DOHH2 (cell line): ENCODE results near the gene EEIG1.

ENCODE experiments used
- H3F3A ChIP-seq: fragments of 200-600 bp; sonication (generic), shearing (Covaris generic); 2 replicates; pipeline ENCODE4 v1.6.0; 2016; ENCODE audit warnings: antibody characterized with exemption, mild to moderate bottlenecking; ENCODE audit not compliant: control insufficient read depth, insufficient read depth
- H3K27ac ChIP-seq: fragments of 200-600 bp; sonication (generic); 2 replicates; pipeline ENCODE4 v1.5.1; 2014; ENCODE audit warnings: low read depth, mild to moderate bottlenecking, low read length, moderate library complexity
- H3K27me3 ChIP-seq: fragments of 200-600 bp; sonication (generic); 2 replicates; pipeline ENCODE4 v1.6.1; 2014; ENCODE audit warnings: mild to moderate bottlenecking, low read length, mixed read lengths; ENCODE audit not compliant: control insufficient read depth
- H3K36me3 ChIP-seq: fragments of 200-600 bp; sonication (generic); 2 replicates; pipeline ENCODE4 v1.6.1; 2014; ENCODE audit warnings: mild to moderate bottlenecking, low read length, moderate library complexity, mixed read lengths; ENCODE audit not compliant: control insufficient read depth
- H3K4me1 ChIP-seq: fragments of 200-600 bp; sonication (generic); 2 replicates; pipeline ENCODE4 v1.6.1; 2014; ENCODE audit warnings: mild to moderate bottlenecking, low read length, mixed read lengths; ENCODE audit not compliant: control insufficient read depth
- H3K4me2 ChIP-seq: fragments of 200-600 bp; sonication (generic); 2 replicates; pipeline ENCODE4 v1.6.0; 2014; ENCODE audit warnings: mild to moderate bottlenecking, low read length, moderate library complexity
- H3K4me3 ChIP-seq: fragments of 200-600 bp; sonication (generic); 2 replicates; pipeline ENCODE4 v1.5.1; 2014; ENCODE audit warnings: mild to moderate bottlenecking, low read length, mixed read lengths
- H3K79me2 ChIP-seq: fragments of 200-600 bp; sonication (generic); 2 replicates; pipeline ENCODE4 v1.6.1; 2014; ENCODE audit warnings: mild to moderate bottlenecking, low read length, mixed read lengths; ENCODE audit not compliant: control insufficient read depth
- H3K9me2 ChIP-seq: fragments of 200-600 bp; sonication (generic); replicated peaks from 2 replicates; pipeline ENCODE4 v1.6.1; 2014; ENCODE audit warnings: mild to moderate bottlenecking, low read length, mixed read lengths; ENCODE audit not compliant: control insufficient read depth
- H3K9me3 ChIP-seq: fragments of 200-600 bp; sonication (generic); 2 replicates; pipeline ENCODE4 v1.6.1; 2014; ENCODE audit warnings: antibody characterized with exemption, low read length, mixed read lengths; ENCODE audit not compliant: control insufficient read depth, insufficient read depth
- H4K20me1 ChIP-seq: fragments of 200-600 bp; sonication (generic); 2 replicates; pipeline ENCODE4 v1.6.0; 2014; ENCODE audit warnings: low read depth, mild to moderate bottlenecking, antibody characterized with exemption, low read length, moderate library complexity; ENCODE audit not compliant: control insufficient read depth, insufficient read depth
- CTCF ChIP-seq: fragments of 200-600 bp; sonication (generic); IDR thresholded peaks from one replicate; pipeline ENCODE4 v1.5.1; 2014; ENCODE audit warnings: antibody characterized with exemption, mild to moderate bottlenecking, low read depth, low read length; ENCODE audit not compliant: poor library complexity, severe bottlenecking
- EZH2phosphoT487 ChIP-seq: fragments of 200-600 bp; sonication (generic); IDR thresholded peaks from 2 replicates; pipeline ENCODE4 v1.6.1; 2017; ENCODE audit warnings: borderline replicate concordance, mild to moderate bottlenecking, antibody characterized with exemption, low read length, moderate library complexity, mixed read lengths

EEIG1 gene

GRCh38 chr9:127959398-127959797, 21.4 kb downstream of the EEIG1 start:
- no peak overlapping the region for H3K4me2 ChIP-seq
- no peak overlapping the region for H3K4me3 ChIP-seq
- peaks cover 100% of the 10 kb centered on the region for H3K79me2 ChIP-seq
- H3K27me3 ChIP-seq: no peaks in the 10 kb centered on the region
- H3K4me1 ChIP-seq: peaks cover 79% of the 10 kb centered on the region
- no peak for TF ChIP-seq EZH2phosphoT487
- TF ChIP-seq CTCF: no peak
- H3K36me3 ChIP-seq: peaks cover 65% of the 10 kb centered on the region
- peaks cover 42% of the 10 kb centered on the region for H4K20me1 ChIP-seq
- no peaks in the 10 kb centered on the region; the same call in 1 of the 2 replicates for H3F3A ChIP-seq
- no peak overlapping the region for H3K27ac ChIP-seq
- no peaks in the 10 kb centered on the region for H3K9me3 ChIP-seq
- no peaks in the 10 kb centered on the region for H3K9me2 ChIP-seq

GRCh38 chr9:127958728-127959127, 22.1 kb downstream of the EEIG1 start:
- Histone ChIP-seq H3K9me3 (no peaks in the 10 kb centered on the region), H3K4me2 (no peak overlapping the region), H3F3A (no peaks in the 10 kb centered on the region; the same call in 1 of the 2 replicates), H4K20me1 (peaks cover 39% of the 10 kb centered on the region), H3K4me1 (peaks cover 78% of the 10 kb centered on the region), H3K36me3 (peaks cover 65% of the 10 kb centered on the region), H3K4me3 (no peak overlapping the region), H3K9me2 (no peaks in the 10 kb centered on the region), H3K27me3 (no peaks in the 10 kb centered on the region), H3K27ac (no peak overlapping the region), H3K79me2 (peaks cover 100% of the 10 kb centered on the region)
- TF ChIP-seq CTCF (no peak), EZH2phosphoT487 (no peak)

- H4K20me1 ChIP-seq: peaks cover 20% of the 10 kb centered on the region
- TF ChIP-seq CTCF: peak; percentile 53
- no peak for TF ChIP-seq EZH2phosphoT487
- H3K27ac ChIP-seq: peak overlapping the region; percentile 11; the same call in 1 of the 2 replicates
- no peaks in the 10 kb centered on the region for H3K27me3 ChIP-seq
- H3K36me3 ChIP-seq: peaks cover 52% of the 10 kb centered on the region
- H3K4me1 ChIP-seq: peaks cover 52% of the 10 kb centered on the region
- H3K4me2 ChIP-seq: 0 out of 2 replicates have a peak overlapping the region, but pooled peaks have one; percentile 2
- peaks cover 98% of the 10 kb centered on the region for H3K79me2 ChIP-seq
- no peaks in the 10 kb centered on the region; the same call in 1 of the 2 replicates for H3F3A ChIP-seq
- H3K4me3 ChIP-seq: no peak overlapping the region
- no peaks in the 10 kb centered on the region for H3K9me3 ChIP-seq
- no peaks in the 10 kb centered on the region for H3K9me2 ChIP-seq
Measured at GRCh38 chr9:127955294-127956015, 25.3 kb downstream of the EEIG1 start.
